ENCODE data around the gene USP6NL.

USP6NL gene

GRCh38 chr10:11510736-11511135, 100.7 kb downstream of the USP6NL start:
- Histone ChIP-seq H3K9me3 (ENCODE audit: control insufficient read depth, low read length) (no peaks in the 10 kb centered on the region), H3K4me3 (ENCODE audit: low read depth, low read length) (no peak overlapping the region), H3K9ac (no peak overlapping the region), H2AFZ (no peak overlapping the region), H3K79me2 (no peaks in the 10 kb centered on the region), H3K27ac (no peak overlapping the region), H3K4me2 (ENCODE audit: low read length) (no peak overlapping the region), H3K27me3 (ENCODE audit: control insufficient read depth, insufficient read depth, low read length) (no peaks in the 10 kb centered on the region), H3K4me1 (no peaks in the 10 kb centered on the region), H3K36me3 (ENCODE audit: control insufficient read depth, insufficient read depth, low read length) (no peaks in the 10 kb centered on the region)
- TF ChIP-seq CTCF (IDR thresholded peaks at IDR 0.05): no peak

- Histone ChIP-seq H3K79me2 (no peaks in the 10 kb centered on the region), H3K4me2 (ENCODE audit: low read length) (no peak overlapping the region), H3K9ac (no peak overlapping the region), H3K27me3 (ENCODE audit: control insufficient read depth, insufficient read depth, low read length) (no peaks in the 10 kb centered on the region), H3K4me3 (ENCODE audit: low read depth, low read length) (no peak overlapping the region), H3K9me3 (ENCODE audit: control insufficient read depth, low read length) (no peaks in the 10 kb centered on the region), H3K36me3 (ENCODE audit: control insufficient read depth, insufficient read depth, low read length) (no peaks in the 10 kb centered on the region), H3K27ac (no peak overlapping the region), H3K4me1 (no peaks in the 10 kb centered on the region), H2AFZ (no peak overlapping the region)
- TF ChIP-seq CTCF (IDR thresholded peaks at IDR 0.05): no peak
Measured at GRCh38 chr10:11510281-11510680, 101.2 kb downstream of the USP6NL start.

- Histone ChIP-seq H3K9me3 (ENCODE audit: control insufficient read depth, low read length) (no peaks in the 10 kb centered on the region), H2AFZ (no peak overlapping the region), H3K27ac (no peak overlapping the region), H3K4me2 (ENCODE audit: low read length) (no peak overlapping the region), H3K9ac (no peak overlapping the region), H3K36me3 (ENCODE audit: control insufficient read depth, insufficient read depth, low read length) (no peaks in the 10 kb centered on the region), H3K27me3 (ENCODE audit: control insufficient read depth, insufficient read depth, low read length) (no peaks in the 10 kb centered on the region), H3K4me1 (no peaks in the 10 kb centered on the region), H3K79me2 (no peaks in the 10 kb centered on the region), H3K4me3 (ENCODE audit: low read depth, low read length) (no peak overlapping the region)
- TF ChIP-seq CTCF (IDR thresholded peaks at IDR 0.05): no peak
Measured at GRCh38 chr10:11509036-11509435, 102.4 kb downstream of the USP6NL start.

GRCh38 chr10:11506247-11506789, 105.1 kb downstream of the USP6NL start:
- H3K4me2 ChIP-seq (ENCODE audit: low read length): no peak overlapping the region
- H3K9me3 ChIP-seq (ENCODE audit: control insufficient read depth, low read length): no peaks in the 10 kb centered on the region
- no peaks in the 10 kb centered on the region for H3K79me2 ChIP-seq
- H3K27me3 ChIP-seq (ENCODE audit: control insufficient read depth, insufficient read depth, low read length): no peaks in the 10 kb centered on the region
- no peaks in the 10 kb centered on the region for H3K36me3 ChIP-seq (ENCODE audit: control insufficient read depth, insufficient read depth, low read length)
- TF ChIP-seq CTCF (IDR thresholded peaks at IDR 0.05): no peak
- no peak overlapping the region for H3K4me3 ChIP-seq (ENCODE audit: low read depth, low read length)
- H3K27ac ChIP-seq: no peak overlapping the region
- H2AFZ ChIP-seq: no peak overlapping the region
- H3K9ac ChIP-seq: no peak overlapping the region
- H3K4me1 ChIP-seq: no peaks in the 10 kb centered on the region

GRCh38 chr10:11505639-11506038, 105.8 kb downstream of the USP6NL start:
- Histone ChIP-seq H3K9me3 (ENCODE audit: control insufficient read depth, low read length) (no peaks in the 10 kb centered on the region), H3K79me2 (no peaks in the 10 kb centered on the region), H3K27me3 (ENCODE audit: control insufficient read depth, insufficient read depth, low read length) (no peaks in the 10 kb centered on the region), H3K36me3 (ENCODE audit: control insufficient read depth, insufficient read depth, low read length) (no peaks in the 10 kb centered on the region), H3K4me3 (ENCODE audit: low read depth, low read length) (no peak overlapping the region), H3K27ac (no peak overlapping the region), H2AFZ (no peak overlapping the region), H3K4me1 (no peaks in the 10 kb centered on the region), H3K9ac (no peak overlapping the region), H3K4me2 (ENCODE audit: low read length) (no peak overlapping the region)
- no peak for TF ChIP-seq CTCF (IDR thresholded peaks at IDR 0.05)
